ENCODE measurements around the gene IFIT3.

Gene IFIT3

GRCh38 chr10:89301721-89302445 is 25.9 kb upstream of the IFIT3 start, which contains the start of gene IFIT2 (continued):
- TF ChIP-seq MZF1 (tag by site-specific recombination; IDR thresholded peaks at IDR 0.05; ENCODE audit: borderline replicate concordance) (peak; percentile 52; the same call in 1 of the 2 replicates), TCF7L2 (IDR thresholded peaks at IDR 0.05; ENCODE audit: borderline replicate concordance, low read depth, low read length) (no peak), SETDB1 (IDR thresholded peaks at IDR 0.05; ENCODE audit: insufficient read length, low read length) (peak; percentile 10), ZBTB17 (tag by site-specific recombination; IDR thresholded peaks at IDR 0.05) (peak; percentile 31; the same call in 1 of the 2 replicates), ZBTB20 (tag by site-specific recombination; IDR thresholded peaks at IDR 0.05) (no peak), ZNF335 (tag by site-specific recombination; conservative IDR thresholded peaks at IDR 0.05) (0 out of 2 replicates have a peak, but pooled peaks have one; percentile 34), ZSCAN30 (tag by site-specific recombination; IDR thresholded peaks at IDR 0.05) (0 out of 2 replicates have a peak, but pooled peaks have one; percentile 8)
- TF ChIP-seq, protein P1, sequence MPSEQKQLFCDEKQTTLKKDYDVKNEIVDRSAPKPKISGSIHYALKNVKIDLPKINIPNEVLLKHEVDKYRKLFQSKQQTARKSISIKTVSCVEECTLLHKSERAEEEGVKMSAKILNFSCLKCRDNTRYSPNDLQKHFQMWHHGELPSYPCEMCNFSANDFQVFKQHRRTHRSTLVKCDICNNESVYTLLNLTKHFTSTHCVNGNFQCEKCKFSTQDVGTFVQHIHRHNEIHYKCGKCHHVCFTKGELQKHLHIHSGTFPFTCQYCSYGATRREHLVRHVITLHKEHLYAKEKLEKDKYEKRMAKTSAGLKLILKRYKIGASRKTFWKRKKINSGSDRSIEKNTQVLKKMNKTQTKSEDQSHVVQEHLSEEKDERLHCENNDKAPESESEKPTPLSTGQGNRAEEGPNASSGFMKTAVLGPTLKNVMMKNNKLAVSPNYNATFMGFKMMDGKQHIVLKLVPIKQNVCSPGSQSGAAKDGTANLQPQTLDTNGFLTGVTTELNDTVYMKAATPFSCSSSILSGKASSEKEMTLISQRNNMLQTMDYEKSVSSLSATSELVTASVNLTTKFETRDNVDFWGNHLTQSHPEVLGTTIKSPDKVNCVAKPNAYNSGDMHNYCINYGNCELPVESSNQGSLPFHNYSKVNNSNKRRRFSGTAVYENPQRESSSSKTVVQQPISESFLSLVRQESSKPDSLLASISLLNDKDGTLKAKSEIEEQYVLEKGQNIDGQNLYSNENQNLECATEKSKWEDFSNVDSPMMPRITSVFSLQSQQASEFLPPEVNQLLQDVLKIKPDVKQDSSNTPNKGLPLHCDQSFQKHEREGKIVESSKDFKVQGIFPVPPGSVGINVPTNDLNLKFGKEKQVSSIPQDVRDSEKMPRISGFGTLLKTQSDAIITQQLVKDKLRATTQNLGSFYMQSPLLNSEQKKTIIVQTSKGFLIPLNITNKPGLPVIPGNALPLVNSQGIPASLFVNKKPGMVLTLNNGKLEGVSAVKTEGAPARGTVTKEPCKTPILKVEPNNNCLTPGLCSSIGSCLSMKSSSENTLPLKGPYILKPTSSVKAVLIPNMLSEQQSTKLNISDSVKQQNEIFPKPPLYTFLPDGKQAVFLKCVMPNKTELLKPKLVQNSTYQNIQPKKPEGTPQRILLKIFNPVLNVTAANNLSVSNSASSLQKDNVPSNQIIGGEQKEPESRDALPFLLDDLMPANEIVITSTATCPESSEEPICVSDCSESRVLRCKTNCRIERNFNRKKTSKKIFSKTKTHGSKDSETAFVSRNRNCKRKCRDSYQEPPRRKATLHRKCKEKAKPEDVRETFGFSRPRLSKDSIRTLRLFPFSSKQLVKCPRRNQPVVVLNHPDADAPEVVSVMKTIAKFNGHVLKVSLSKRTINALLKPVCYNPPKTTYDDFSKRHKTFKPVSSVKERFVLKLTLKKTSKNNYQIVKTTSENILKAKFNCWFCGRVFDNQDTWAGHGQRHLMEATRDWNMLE (tag by site-specific recombination; conservative IDR thresholded peaks at IDR 0.05; ENCODE audit: low read depth), result peak; percentile 29; the same call in 1 of the 2 replicates

- H3K27ac ChIP-seq (ENCODE audit: extremely low read depth, low read depth, low read length), result no peak overlapping the region
- no peak overlapping the region for H3K4me3 ChIP-seq (ENCODE audit: low read depth, low read length)
- ChIA-PET CTCF (interaction anchor here (0.7 to 1.7 kb wide), 2 partner anchors 85 to 685 kb away, joined by 3 to 5 read pairs; no protein-coding TSS in a partner anchor), POLR2A (no interaction called here)
- no peaks in the 10 kb centered on the region for H3K4me1 ChIP-seq (ENCODE audit: control insufficient read depth, insufficient read depth, low read length)
- H3K9me3 ChIP-seq (ENCODE audit: control insufficient read depth, insufficient read depth, low read depth, low read length), result no peaks in the 10 kb centered on the region
- H3K36me3 ChIP-seq (ENCODE audit: control insufficient read depth in 2 of 2, insufficient read depth in 1 of 2, low read length in 2 of 2), result no peaks in the 10 kb centered on the region
- no peak for TF ChIP-seq ZSCAN18 (tag by site-specific recombination; IDR thresholded peaks at IDR 0.05)
- no peak for TF ChIP-seq ZNF555 (tag by site-specific recombination; conservative IDR thresholded peaks at IDR 0.05)
- no peak for TF ChIP-seq ZNF311 (tag by site-specific recombination; IDR thresholded peaks at IDR 0.05; ENCODE audit: borderline replicate concordance)
- TF ChIP-seq KLF16 (tag by site-specific recombination; IDR thresholded peaks at IDR 0.05), result no peak
- TF ChIP-seq ZNF248 (tag by site-specific recombination; IDR thresholded peaks at IDR 0.05), result no peak
- no peak for TF ChIP-seq ZNF529 (tag by site-specific recombination; IDR thresholded peaks at IDR 0.05; ENCODE audit: insufficient replicate concordance)
- no peak for TF ChIP-seq EGR2 (tag by site-specific recombination; IDR thresholded peaks at IDR 0.05; ENCODE audit: low read depth)
- TF ChIP-seq ZNF677 (tag by site-specific recombination; IDR thresholded peaks at IDR 0.05), result no peak
- TF ChIP-seq, protein P2, sequence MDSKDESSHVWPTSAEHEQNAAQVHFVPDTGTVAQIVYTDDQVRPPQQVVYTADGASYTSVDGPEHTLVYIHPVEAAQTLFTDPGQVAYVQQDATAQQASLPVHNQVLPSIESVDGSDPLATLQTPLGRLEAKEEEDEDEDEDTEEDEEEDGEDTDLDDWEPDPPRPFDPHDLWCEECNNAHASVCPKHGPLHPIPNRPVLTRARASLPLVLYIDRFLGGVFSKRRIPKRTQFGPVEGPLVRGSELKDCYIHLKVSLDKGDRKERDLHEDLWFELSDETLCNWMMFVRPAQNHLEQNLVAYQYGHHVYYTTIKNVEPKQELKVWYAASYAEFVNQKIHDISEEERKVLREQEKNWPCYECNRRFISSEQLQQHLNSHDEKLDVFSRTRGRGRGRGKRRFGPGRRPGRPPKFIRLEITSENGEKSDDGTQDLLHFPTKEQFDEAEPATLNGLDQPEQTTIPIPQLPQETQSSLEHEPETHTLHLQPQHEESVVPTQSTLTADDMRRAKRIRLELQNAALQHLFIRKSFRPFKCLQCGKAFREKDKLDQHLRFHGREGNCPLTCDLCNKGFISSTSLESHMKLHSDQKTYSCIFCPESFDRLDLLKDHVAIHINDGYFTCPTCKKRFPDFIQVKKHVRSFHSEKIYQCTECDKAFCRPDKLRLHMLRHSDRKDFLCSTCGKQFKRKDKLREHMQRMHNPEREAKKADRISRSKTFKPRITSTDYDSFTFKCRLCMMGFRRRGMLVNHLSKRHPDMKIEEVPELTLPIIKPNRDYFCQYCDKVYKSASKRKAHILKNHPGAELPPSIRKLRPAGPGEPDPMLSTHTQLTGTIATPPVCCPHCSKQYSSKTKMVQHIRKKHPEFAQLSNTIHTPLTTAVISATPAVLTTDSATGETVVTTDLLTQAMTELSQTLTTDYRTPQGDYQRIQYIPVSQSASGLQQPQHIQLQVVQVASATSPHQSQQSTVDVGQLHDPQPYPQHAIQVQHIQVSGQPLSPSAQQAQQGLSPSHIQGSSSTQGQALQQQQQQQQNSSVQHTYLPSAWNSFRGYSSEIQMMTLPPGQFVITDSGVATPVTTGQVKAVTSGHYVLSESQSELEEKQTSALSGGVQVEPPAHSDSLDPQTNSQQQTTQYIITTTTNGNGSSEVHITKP (tag by site-specific recombination; IDR thresholded peaks at IDR 0.05), result no peak
- TF ChIP-seq ZBTB17 (tag by site-specific recombination; IDR thresholded peaks at IDR 0.05), result no peak
- TF ChIP-seq ZEB2 (tag by site-specific recombination; IDR thresholded peaks at IDR 0.05), result no peak
- no peak for TF ChIP-seq ELK4 (IDR thresholded peaks at IDR 0.05; ENCODE audit: borderline replicate concordance, low read depth, low read length)
- TF ChIP-seq, protein P3, sequence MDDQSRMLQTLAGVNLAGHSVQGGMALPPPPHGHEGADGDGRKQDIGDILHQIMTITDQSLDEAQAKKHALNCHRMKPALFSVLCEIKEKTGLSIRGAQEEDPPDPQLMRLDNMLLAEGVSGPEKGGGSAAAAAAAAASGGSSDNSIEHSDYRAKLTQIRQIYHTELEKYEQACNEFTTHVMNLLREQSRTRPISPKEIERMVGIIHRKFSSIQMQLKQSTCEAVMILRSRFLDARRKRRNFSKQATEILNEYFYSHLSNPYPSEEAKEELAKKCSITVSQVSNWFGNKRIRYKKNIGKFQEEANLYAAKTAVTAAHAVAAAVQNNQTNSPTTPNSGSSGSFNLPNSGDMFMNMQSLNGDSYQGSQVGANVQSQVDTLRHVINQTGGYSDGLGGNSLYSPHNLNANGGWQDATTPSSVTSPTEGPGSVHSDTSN (CRISPR knock-in tag; IDR thresholded peaks at IDR 0.05), result no peak
- TF ChIP-seq ZNF658 (tag by site-specific recombination; IDR thresholded peaks at IDR 0.05), result no peak
- TF ChIP-seq ZNF292 (tag by site-specific recombination; IDR thresholded peaks at IDR 0.05; ENCODE audit: borderline replicate concordance, low read depth), result no peak
- TF ChIP-seq ZNF140 (tag by site-specific recombination; IDR thresholded peaks at IDR 0.05), result no peak
These were observed 25.2 kb upstream of the IFIT3 start for GRCh38 chr10:89302625-89303024.
